Muscle layer of duodenum (tissue), 2 donors: Measurements from ENCODE around the gene FSTL4.
"Not testable (repeated sequence)": the region's sequence is repeated elsewhere in the genome, so short reads cannot be mapped to it uniquely, and the experiment has no call there.

Experiments
- H3K27ac ChIP-seq: one replicate; pipeline ENCODE4 v1.7.0; 2013; ENCODE audit warnings: mild to moderate bottlenecking, low read length
- H3K27me3 ChIP-seq: one replicate; pipeline ENCODE4 v1.7.0; 2013; ENCODE audit warnings: low read depth, mild to moderate bottlenecking, control low read depth, low read length
- H3K36me3 ChIP-seq, 2 donors: one replicate each; pipeline ENCODE4 v1.7.0; 2013; ENCODE audit warnings: low read length in 2 of 2, control low read depth in 1 of 2, mild to moderate bottlenecking in 1 of 2; ENCODE audit not compliant: insufficient read depth in 2 of 2, control insufficient read depth in 1 of 2
- H3K4me1 ChIP-seq, 2 donors: one replicate each; pipeline ENCODE4 v1.7.0; 2013; ENCODE audit warnings: low read length in 2 of 2, mild to moderate bottlenecking in 2 of 2, control low read depth in 1 of 2, moderate library complexity in 1 of 2; ENCODE audit not compliant: insufficient read depth in 2 of 2, control insufficient read depth in 1 of 2
- H3K4me3 ChIP-seq, 2 donors: one replicate each; pipeline ENCODE4 v1.7.0; 2013; ENCODE audit warnings: low read length in 2 of 2, low read depth in 1 of 2, mild to moderate bottlenecking in 1 of 2
- H3K9me3 ChIP-seq, 2 donors: one replicate each; pipeline ENCODE4 v1.7.0; 2013; ENCODE audit warnings: low read length in 2 of 2, control low read depth in 1 of 2, mild to moderate bottlenecking in 1 of 2; ENCODE audit not compliant: control insufficient read depth in 1 of 2
- donor health status: healthy.

The FSTL4 gene

GRCh38 chr5:133396814-133397213 lies 215.5 kb downstream of the FSTL4 start:
- H3K4me1 ChIP-seq, result no peaks in the 10 kb centered on the region
- no peaks in the 10 kb centered on the region for H3K36me3 ChIP-seq
- no peak overlapping the region for H3K4me3 ChIP-seq

GRCh38 chr5:133396187-133396741 lies 216.1 kb downstream of the FSTL4 start:
- no peak overlapping the region for H3K27ac ChIP-seq
- no peaks in the 10 kb centered on the region for H3K9me3 ChIP-seq
- H3K27me3 ChIP-seq, result no peaks in the 10 kb centered on the region
- H3K36me3 ChIP-seq, result no peaks in the 10 kb centered on the region
- H3K4me1 ChIP-seq, result no peaks in the 10 kb centered on the region
- H3K4me3 ChIP-seq, result no peak overlapping the region

More at GRCh38 chr5:133396814-133397213, 215.5 kb downstream of the FSTL4 start:
- H3K27ac ChIP-seq, result no peak overlapping the region
- H3K9me3 ChIP-seq, result no peaks in the 10 kb centered on the region
- H3K27me3 ChIP-seq, result no peaks in the 10 kb centered on the region

GRCh38 chr5:133395207-133395606 lies 217.1 kb downstream of the FSTL4 start:
- H3K27ac ChIP-seq, result not testable (repeated sequence)

GRCh38 chr5:133394477-133394817 lies 217.9 kb downstream of the FSTL4 start:
- H3K4me1 ChIP-seq, H3K27ac ChIP-seq, H3K9me3 ChIP-seq, H3K27me3 ChIP-seq, H3K36me3 ChIP-seq, H3K4me3 ChIP-seq: not testable (repeated sequence)

More at GRCh38 chr5:133395207-133395606, 217.1 kb downstream of the FSTL4 start:
- H3K9me3 ChIP-seq, H3K4me3 ChIP-seq, H3K36me3 ChIP-seq, H3K4me1 ChIP-seq, H3K27me3 ChIP-seq: not testable (repeated sequence)

- no peaks in the 10 kb centered on the region for H3K9me3 ChIP-seq
- H3K4me1 ChIP-seq, result no peaks in the 10 kb centered on the region
- no peaks in the 10 kb centered on the region for H3K36me3 ChIP-seq
- no peaks in the 10 kb centered on the region for H3K27me3 ChIP-seq
- H3K27ac ChIP-seq, result no peak overlapping the region
- no peak overlapping the region for H3K4me3 ChIP-seq
Measured at GRCh38 chr5:133393776-133394476, 218.4 kb downstream of the FSTL4 start.

GRCh38 chr5:133392448-133392847 lies 219.9 kb downstream of the FSTL4 start:
- Histone ChIP-seq H3K9me3 (no peaks in the 10 kb centered on the region), H3K4me1 (no peaks in the 10 kb centered on the region), H3K27ac (no peak overlapping the region), H3K4me3 (no peak overlapping the region), H3K36me3 (no peaks in the 10 kb centered on the region), H3K27me3 (no peaks in the 10 kb centered on the region)

- Histone ChIP-seq H3K4me3 (no peak overlapping the region), H3K27ac (no peak overlapping the region), H3K9me3 (no peaks in the 10 kb centered on the region), H3K4me1 (no peaks in the 10 kb centered on the region), H3K36me3 (no peaks in the 10 kb centered on the region), H3K27me3 (no peaks in the 10 kb centered on the region)
Measured at GRCh38 chr5:133391354-133392136, 220.8 kb downstream of the FSTL4 start.

- Histone ChIP-seq H3K9me3 (no peaks in the 10 kb centered on the region), H3K27me3 (no peaks in the 10 kb centered on the region), H3K4me3 (no peak overlapping the region), H3K36me3 (no peaks in the 10 kb centered on the region), H3K27ac (no peak overlapping the region), H3K4me1 (no peaks in the 10 kb centered on the region)
Measured at GRCh38 chr5:133390416-133391353, 221.7 kb downstream of the FSTL4 start.

GRCh38 chr5:133389066-133389590 lies 223.2 kb downstream of the FSTL4 start:
- H3K4me3 ChIP-seq, result no peak overlapping the region
- H3K36me3 ChIP-seq, result no peaks in the 10 kb centered on the region
- no peaks in the 10 kb centered on the region for H3K27me3 ChIP-seq
- no peak overlapping the region for H3K27ac ChIP-seq
- no peaks in the 10 kb centered on the region for H3K9me3 ChIP-seq
- no peaks in the 10 kb centered on the region for H3K4me1 ChIP-seq

- no peak overlapping the region for H3K27ac ChIP-seq
- no peak overlapping the region for H3K4me3 ChIP-seq
- H3K36me3 ChIP-seq, result no peaks in the 10 kb centered on the region
- no peaks in the 10 kb centered on the region for H3K27me3 ChIP-seq
- H3K4me1 ChIP-seq, result no peaks in the 10 kb centered on the region
- H3K9me3 ChIP-seq, result no peaks in the 10 kb centered on the region
Measured at GRCh38 chr5:133387621-133388020, 224.7 kb downstream of the FSTL4 start.

GRCh38 chr5:133387091-133387490 lies 225.2 kb downstream of the FSTL4 start:
- H3K27ac ChIP-seq, result no peak overlapping the region
- H3K27me3 ChIP-seq, result no peaks in the 10 kb centered on the region
- H3K4me3 ChIP-seq, result no peak overlapping the region
- H3K4me1 ChIP-seq, result no peaks in the 10 kb centered on the region
- no peaks in the 10 kb centered on the region for H3K36me3 ChIP-seq
- H3K9me3 ChIP-seq, result no peaks in the 10 kb centered on the region
